H9 (cell line): ENCODE data around the gene NPC1. TPM values are rescaled to one million over a fixed set of nuclear protein-coding genes. Genes with fewer than 3 reads are reported as not detected.

ENCODE experiments used
- DNase-seq: peaks from one replicate; pipeline ENCODE4 v3.0.0-alpha.2; 2017
- H2AFZ ChIP-seq: one replicate; pipeline ENCODE4 v1.6.1; 2013; ENCODE audit warnings: mild to moderate bottlenecking, low read length, control low read depth, moderate library complexity
- H2AK5ac ChIP-seq: 2 replicates; pipeline ENCODE4 v1.6.1; 2013; ENCODE audit warnings: low read length, control low read depth, mixed read lengths; ENCODE audit not compliant: insufficient read length
- H2BK120ac ChIP-seq: one replicate; pipeline ENCODE4 v1.6.1; 2013; ENCODE audit warnings: low read depth, mild to moderate bottlenecking, low read length, control low read depth, inconsistent platforms; ENCODE audit not compliant: poor library complexity, severe bottlenecking
- H2BK12ac ChIP-seq: 2 replicates; pipeline ENCODE4 v1.6.1; 2013; ENCODE audit warnings: low read length, control low read depth, mixed read lengths, low read depth; ENCODE audit not compliant: insufficient read length
- H2BK15ac ChIP-seq: 2 replicates; pipeline ENCODE4 v1.6.1; 2013; ENCODE audit warnings: low read depth, low read length, control low read depth
- H2BK20ac ChIP-seq: one replicate; pipeline ENCODE4 v1.6.1; 2013; ENCODE audit warnings: low read depth, mild to moderate bottlenecking, low read length, control low read depth, inconsistent platforms; ENCODE audit not compliant: poor library complexity, severe bottlenecking
- H2BK5ac ChIP-seq: 2 replicates; pipeline ENCODE4 v1.6.1; 2013; ENCODE audit warnings: low read length, control low read depth, mixed read lengths; ENCODE audit not compliant: insufficient read length
- H3K14ac ChIP-seq: 2 replicates; pipeline ENCODE4 v1.6.1; 2013; ENCODE audit warnings: low read length, control low read depth; ENCODE audit not compliant: insufficient read depth
- H3K18ac ChIP-seq: 2 replicates; pipeline ENCODE4 v1.6.1; 2013; ENCODE audit warnings: low read depth, mild to moderate bottlenecking, mixed read lengths, low read length, control low read depth; ENCODE audit not compliant: insufficient read length
- H3K23ac ChIP-seq: 2 replicates; pipeline ENCODE4 v1.6.1; 2013; ENCODE audit warnings: low read length, control low read depth, mixed read lengths, low read depth; ENCODE audit not compliant: insufficient read length
- H3K23me2 ChIP-seq: 2 replicates; pipeline ENCODE4 v1.6.1; 2013; ENCODE audit warnings: low read depth, mild to moderate bottlenecking, mixed read lengths, low read length, control low read depth; ENCODE audit not compliant: insufficient read length, poor library complexity, severe bottlenecking
- H3K27ac ChIP-seq: 2 replicates; pipeline ENCODE4 v1.5.1; 2013; ENCODE audit warnings: low read length, control low read depth, mixed read lengths, low read depth; ENCODE audit not compliant: insufficient read length
- H3K27me3 ChIP-seq: 2 replicates; pipeline ENCODE4 v1.6.1; 2013; ENCODE audit warnings: low read length, control low read depth, inconsistent platforms; ENCODE audit not compliant: insufficient read depth
- H3K4ac ChIP-seq: 2 replicates; pipeline ENCODE4 v1.6.1; 2013; ENCODE audit warnings: low read depth, mild to moderate bottlenecking, control low read depth, inconsistent platforms, low read length, moderate library complexity
- H3K4me1 ChIP-seq: 2 replicates; pipeline ENCODE4 v1.6.1; 2013; ENCODE audit warnings: low read length, control low read depth, inconsistent platforms; ENCODE audit not compliant: insufficient read depth
- H3K4me2 ChIP-seq: 2 replicates; pipeline ENCODE4 v1.6.1; 2013; ENCODE audit warnings: low read length, control low read depth, mixed read lengths; ENCODE audit not compliant: insufficient read length, insufficient read depth
- H3K56ac ChIP-seq: 2 replicates; pipeline ENCODE4 v1.6.1; 2013; ENCODE audit warnings: low read depth, mild to moderate bottlenecking, mixed read lengths, low read length, control low read depth; ENCODE audit not compliant: insufficient read length
- H3K79me1 ChIP-seq: 2 replicates; pipeline ENCODE4 v1.6.1; 2013; ENCODE audit warnings: low read depth, mild to moderate bottlenecking, moderate library complexity, low read length, control low read depth, inconsistent platforms; ENCODE audit not compliant: insufficient read depth, poor library complexity, severe bottlenecking
- H3K79me2 ChIP-seq: 2 replicates; pipeline ENCODE4 v1.6.1; 2013; ENCODE audit warnings: low read length, control low read depth, inconsistent platforms; ENCODE audit not compliant: insufficient read depth
- H3K9ac ChIP-seq: 2 replicates; pipeline ENCODE4 v1.6.1; 2013; ENCODE audit warnings: low read length, control low read depth, mixed read lengths; ENCODE audit not compliant: insufficient read length; ENCODE audit errors: extremely low read depth
- H3K9me3 ChIP-seq: one replicate; pipeline ENCODE4 v1.6.1; 2013; ENCODE audit warnings: low read depth, low read length, inconsistent platforms; ENCODE audit not compliant: control insufficient read depth
- H3T11ph ChIP-seq: one replicate; pipeline ENCODE4 v1.6.1; 2013; ENCODE audit warnings: mild to moderate bottlenecking, low read length, control low read depth, inconsistent platforms
- H4K20me1 ChIP-seq: one replicate; pipeline ENCODE4 v1.6.1; 2013; ENCODE audit not compliant: control insufficient read depth, insufficient read length, insufficient read depth
- H4K5ac ChIP-seq: 2 replicates; pipeline ENCODE4 v1.6.1; 2013; ENCODE audit warnings: low read depth, mild to moderate bottlenecking, mixed read lengths, low read length, control low read depth; ENCODE audit not compliant: insufficient read length
- H4K8ac ChIP-seq: replicated peaks from 2 replicates; pipeline ENCODE4 v1.6.1; 2013; ENCODE audit warnings: low read length, control low read depth, mixed read lengths, low read depth; ENCODE audit not compliant: insufficient read length
- H4K91ac ChIP-seq: 2 replicates; pipeline ENCODE4 v1.6.1; 2013; ENCODE audit warnings: low read depth, mild to moderate bottlenecking, moderate library complexity, mixed read lengths, low read length, control low read depth; ENCODE audit not compliant: insufficient read length
- H3K27ac Mint-ChIP-seq, 3 experiments: 2 replicates in 2 of 3; 3 replicates in 1 of 3; pipeline ENCODE4 v1.8.0; 2020 to 2021; ENCODE audit warnings: mixed read lengths in 3 of 3, mild to moderate bottlenecking in 1 of 3, moderate library complexity in 1 of 3
- H3K27me3 Mint-ChIP-seq: 2 replicates; pipeline ENCODE4 v1.8.0; 2021; ENCODE audit warnings: low read depth, mild to moderate bottlenecking, moderate library complexity, mixed read lengths
- H3K36me3 Mint-ChIP-seq, 3 experiments: 2 replicates in 2 of 3; 3 replicates in 1 of 3; pipeline ENCODE4 v1.8.0; 2020 to 2021; ENCODE audit warnings: low read depth in 3 of 3, mixed read lengths in 3 of 3; ENCODE audit not compliant: insufficient read depth in 1 of 3
- H3K4me1 Mint-ChIP-seq, 2 experiments: 2 replicates each; pipeline ENCODE4 v1.8.0; 2020; ENCODE audit warnings: mixed read lengths in 2 of 2
- H3K4me3 Mint-ChIP-seq, 2 experiments: 2 replicates in 1 of 2; 3 replicates in 1 of 2; pipeline ENCODE4 v1.8.0; 2020 to 2021; ENCODE audit warnings: mild to moderate bottlenecking in 2 of 2, mixed read lengths in 2 of 2, moderate library complexity in 1 of 2
- H3K9me3 Mint-ChIP-seq, 2 experiments: 2 replicates in 1 of 2; 3 replicates in 1 of 2; pipeline ENCODE4 v1.8.0; 2020; ENCODE audit warnings: mild to moderate bottlenecking in 2 of 2, mixed read lengths in 2 of 2, moderate library complexity in 1 of 2
- WGBS: extraction: QIAGEN DNeasy Blood & Tissue Kit; methylation state at CpG from one replicate; pipeline ENCODE4 v1.1.7; 2013; ENCODE audit warnings: missing lambda C conversion rate, low lambda C conversion rate, mixed read lengths; ENCODE audit not compliant: insufficient read length; ENCODE audit errors: extremely low coverage; 5-methylcytosine and 5-hydroxymethylcytosine counted together
- total RNA-seq: library from RNA; stranded (reverse); gene quantifications from 2 replicates; pipeline ENCODE4 v1.2.1, GENCODE V29; 2021
- TF ChIP-seq, protein P1 (sequence below): fragments of 200-600 bp; sonication (generic); conservative IDR thresholded peaks from 3 replicates; pipeline ENCODE4 v1.8.0; 2021; ENCODE audit warnings: antibody characterized with exemption, mild to moderate bottlenecking

The NPC1 gene
- total RNA-seq, 1 experiment from 2014 or later, result 24.2 TPM

DNA sequence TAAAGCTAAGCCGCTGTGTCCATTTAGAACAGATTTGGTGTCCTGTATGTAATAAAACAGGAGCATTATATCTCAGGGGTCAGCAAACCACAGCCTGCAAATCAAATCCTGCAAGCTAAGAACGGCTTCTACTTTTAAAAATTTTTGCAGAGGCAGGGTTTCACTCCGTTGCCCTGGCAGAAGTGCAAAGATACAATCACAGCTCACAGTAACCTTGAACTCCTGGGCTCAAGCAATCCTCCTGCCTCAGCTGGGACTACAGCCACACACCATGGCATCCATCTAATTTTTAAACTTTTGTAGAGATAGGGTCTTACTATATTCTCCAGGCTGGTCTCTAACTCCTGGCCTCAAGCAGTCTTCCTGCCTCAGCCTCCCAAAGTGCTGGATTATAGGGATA, 28.6 kb upstream of the NPC1 start:
- Histone ChIP-seq H3K4me2 (no peak overlapping the region), H4K8ac (no peak overlapping the region), H3K4me1 (no peaks in the 10 kb centered on the region; the same call in 1 of the 2 replicates), H2BK15ac (no peak overlapping the region), H2BK12ac (no peak overlapping the region), H4K5ac (no peak overlapping the region), H4K91ac (no peak overlapping the region), H3K9me3 (no peaks in the 10 kb centered on the region), H2BK5ac (no peak overlapping the region), H2BK20ac (no peak overlapping the region), H3K27ac (no peak overlapping the region), H3K79me1 (no peaks in the 10 kb centered on the region), H3K79me2 (no peaks in the 10 kb centered on the region), H3K23ac (no peak overlapping the region), H2AFZ (no peak overlapping the region), H3K23me2 (peaks cover 12% of the 10 kb centered on the region), H3K14ac (no peak overlapping the region), H3K27me3 (peaks cover 1% of the 10 kb centered on the region; the same call in 1 of the 2 replicates), H3K4ac (no peak overlapping the region), H2AK5ac (no peak overlapping the region), H3T11ph (no peak overlapping the region), H2BK120ac (no peak overlapping the region), H3K18ac (no peak overlapping the region), H4K20me1 (no peaks in the 10 kb centered on the region), H3K9ac (no peak overlapping the region), H3K56ac (no peak overlapping the region)
- DNase-seq, result no peak
- Mint-ChIP-seq H3K4me3 (no peak overlapping the region), H3K9me3 (no peaks in the 10 kb centered on the region), H3K4me1 (peaks cover 7 to 16% of the 10 kb centered on the region in 2 experiments), H3K36me3 (no peaks in the 10 kb centered on the region), H3K27ac (no peak overlapping the region), H3K27me3 (peaks cover 27% of the 10 kb centered on the region)
- no CpG with 5 or more reads among the region's 3 CpGs for WGBS
- TF ChIP-seq, protein P1, sequence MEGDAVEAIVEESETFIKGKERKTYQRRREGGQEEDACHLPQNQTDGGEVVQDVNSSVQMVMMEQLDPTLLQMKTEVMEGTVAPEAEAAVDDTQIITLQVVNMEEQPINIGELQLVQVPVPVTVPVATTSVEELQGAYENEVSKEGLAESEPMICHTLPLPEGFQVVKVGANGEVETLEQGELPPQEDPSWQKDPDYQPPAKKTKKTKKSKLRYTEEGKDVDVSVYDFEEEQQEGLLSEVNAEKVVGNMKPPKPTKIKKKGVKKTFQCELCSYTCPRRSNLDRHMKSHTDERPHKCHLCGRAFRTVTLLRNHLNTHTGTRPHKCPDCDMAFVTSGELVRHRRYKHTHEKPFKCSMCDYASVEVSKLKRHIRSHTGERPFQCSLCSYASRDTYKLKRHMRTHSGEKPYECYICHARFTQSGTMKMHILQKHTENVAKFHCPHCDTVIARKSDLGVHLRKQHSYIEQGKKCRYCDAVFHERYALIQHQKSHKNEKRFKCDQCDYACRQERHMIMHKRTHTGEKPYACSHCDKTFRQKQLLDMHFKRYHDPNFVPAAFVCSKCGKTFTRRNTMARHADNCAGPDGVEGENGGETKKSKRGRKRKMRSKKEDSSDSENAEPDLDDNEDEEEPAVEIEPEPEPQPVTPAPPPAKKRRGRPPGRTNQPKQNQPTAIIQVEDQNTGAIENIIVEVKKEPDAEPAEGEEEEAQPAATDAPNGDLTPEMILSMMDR, result no peak
